Measurements from ENCODE around the gene ACTL6A.
"Not testable (repeated sequence)": the region's sequence is repeated elsewhere in the genome, so short reads cannot be mapped to it uniquely, and the experiment has no call there.

Gene ACTL6A

GRCh38 chr3:179562591-179563270, at the start of gene ACTL6A:
TSS of gene ACTL6A (plus strand) at chr3:179562926. CDS start at chr3:179563093, 167 bp downstream.
- peak; percentile 99 for DNase-seq (ENCODE audit: low read depth in 2 of 2)

DNA sequence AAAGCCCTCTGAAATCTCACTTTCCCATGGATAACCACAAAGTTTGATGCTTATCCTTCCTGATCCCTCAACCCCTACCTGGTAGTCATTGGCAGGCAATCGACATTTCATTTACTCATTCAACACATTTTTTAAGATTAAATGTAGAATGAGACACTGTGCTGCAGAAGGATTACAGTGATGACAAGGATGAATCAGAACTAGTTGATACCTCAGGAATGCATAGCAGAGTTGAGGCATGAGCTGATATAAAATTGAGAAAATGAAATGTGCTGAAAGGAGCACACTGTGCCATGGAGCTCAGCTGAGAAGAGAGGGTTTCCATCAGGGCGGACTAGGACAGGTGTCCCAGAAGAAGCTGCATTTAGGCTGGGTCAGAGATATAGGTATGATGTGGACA, 48.9 kb upstream of the ACTL6A start:
- peak in 1 of 2 experiments; percentile 11 for DNase-seq (ENCODE audit: low read depth in 2 of 2)

DNA sequence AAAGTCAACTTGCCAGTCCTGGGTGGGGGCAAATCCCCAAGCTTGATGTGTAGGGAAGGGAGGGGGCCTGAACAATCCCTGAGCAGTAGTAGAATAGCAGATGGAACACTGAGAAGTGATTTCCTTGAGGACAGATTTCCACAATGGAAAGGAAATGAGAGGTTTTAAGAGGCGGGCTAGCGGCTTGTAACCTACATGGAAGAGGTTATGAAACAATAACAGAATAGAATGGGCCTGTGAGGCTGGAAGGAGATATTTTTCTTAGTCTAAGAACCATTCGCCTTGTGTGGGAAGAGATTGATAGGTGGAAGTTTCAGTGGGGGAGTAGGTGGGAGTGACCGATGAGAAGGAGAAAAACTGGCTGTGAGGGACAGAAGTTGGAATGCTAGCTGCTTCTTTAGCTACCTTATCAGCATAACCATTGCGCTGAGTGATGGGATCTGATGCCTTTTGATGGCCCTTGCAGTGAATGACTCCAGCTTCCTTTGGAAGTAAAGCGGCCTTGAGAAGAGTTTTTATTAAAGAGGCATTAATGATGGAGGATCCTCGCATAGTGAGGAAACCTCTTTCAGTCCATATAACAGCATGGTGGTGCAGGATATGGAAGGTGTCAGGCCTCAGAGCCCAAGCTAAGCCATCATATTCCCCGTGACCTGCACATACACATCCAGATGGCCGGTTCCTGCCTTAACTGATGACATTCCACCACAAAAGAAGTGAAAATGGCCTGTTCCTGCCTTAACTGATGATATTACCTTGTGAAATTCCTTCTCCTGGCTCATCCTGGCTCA, 46.1 kb upstream of the ACTL6A start:
- not testable (repeated sequence) for DNase-seq (ENCODE audit: low read depth in 2 of 2)

- DNase-seq (ENCODE audit: low read depth in 2 of 2), result no peak
These were observed 36.2 kb upstream of the ACTL6A start for GRCh38 chr3:179526482-179526881.

DNA sequence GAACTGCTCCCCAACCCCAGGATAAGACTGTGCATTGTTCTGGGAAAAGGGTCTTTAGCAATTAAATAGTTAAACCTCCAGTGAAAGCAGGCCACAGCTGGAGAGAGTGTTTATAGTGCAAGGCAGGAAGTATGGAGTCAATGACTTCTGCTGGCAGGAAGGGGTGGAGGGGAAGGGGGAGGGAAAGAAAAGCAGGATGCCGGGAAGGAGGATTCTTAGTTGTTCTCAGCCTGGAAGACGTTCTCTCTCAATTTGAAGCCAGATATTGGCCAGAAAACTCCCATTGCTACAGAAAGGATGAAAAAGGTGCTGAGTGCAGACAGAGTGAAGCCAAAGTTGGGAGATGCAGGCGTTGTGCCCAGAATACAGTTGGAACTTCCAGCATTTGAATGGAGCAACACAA, 35.7 kb upstream of the ACTL6A start:
- peak; percentile 36 to 42 for DNase-seq (ENCODE audit: low read depth in 2 of 2)

DNA sequence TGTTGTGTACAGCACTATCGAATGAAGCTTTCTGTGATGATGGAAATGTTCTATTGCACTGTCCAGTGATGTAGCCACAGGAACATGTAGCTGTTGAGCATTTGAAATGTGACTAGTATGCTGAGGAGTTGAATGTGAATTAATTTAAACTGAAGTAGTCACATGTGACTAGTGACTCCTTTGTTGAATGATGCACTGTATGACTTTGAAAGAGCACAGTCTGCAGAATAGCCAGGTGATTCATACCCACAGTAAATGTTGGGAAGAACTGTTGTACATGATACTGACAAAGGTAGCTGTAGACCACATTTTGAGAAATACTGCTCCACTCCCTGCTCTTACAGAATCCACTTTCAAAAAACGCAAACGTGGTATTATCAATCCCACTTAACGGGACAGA, 34.0 kb upstream of the ACTL6A start:
- no peak for DNase-seq (ENCODE audit: low read depth in 2 of 2)

- no peak for DNase-seq (ENCODE audit: low read depth in 2 of 2)
These were observed 31.1 kb upstream of the ACTL6A start for GRCh38 chr3:179531576-179531975.

DNA sequence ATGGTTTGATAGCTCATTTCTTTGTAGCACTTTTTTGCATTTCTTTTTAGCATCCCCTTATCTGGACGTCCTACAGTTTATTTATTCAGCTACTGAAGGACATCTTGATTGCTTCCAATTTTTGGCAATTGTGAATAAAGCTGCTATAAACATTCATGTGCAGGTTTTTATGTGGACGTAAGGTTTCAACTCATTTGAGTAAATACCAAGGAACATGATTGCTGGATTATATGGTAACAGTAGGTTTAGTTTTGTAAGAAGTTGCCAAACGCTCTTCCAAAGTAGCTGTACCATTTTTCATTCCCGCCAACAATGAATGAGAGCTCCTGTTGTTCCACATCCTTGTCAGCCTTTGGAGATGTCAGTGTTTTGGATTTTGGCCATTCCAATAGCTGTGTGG, 29.5 kb upstream of the ACTL6A start:
- no peak for DNase-seq (ENCODE audit: low read depth in 2 of 2)

- no peak for DNase-seq (ENCODE audit: low read depth in 2 of 2)
These were observed 26.5 kb upstream of the ACTL6A start for GRCh38 chr3:179536256-179536655.

- DNase-seq (ENCODE audit: low read depth in 2 of 2), result no peak
These were observed 21.6 kb upstream of the ACTL6A start for GRCh38 chr3:179541094-179541493.

GRCh38 chr3:179541596-179541995, 21.1 kb upstream of the ACTL6A start:
- no peak for DNase-seq (ENCODE audit: low read depth in 2 of 2)

DNA sequence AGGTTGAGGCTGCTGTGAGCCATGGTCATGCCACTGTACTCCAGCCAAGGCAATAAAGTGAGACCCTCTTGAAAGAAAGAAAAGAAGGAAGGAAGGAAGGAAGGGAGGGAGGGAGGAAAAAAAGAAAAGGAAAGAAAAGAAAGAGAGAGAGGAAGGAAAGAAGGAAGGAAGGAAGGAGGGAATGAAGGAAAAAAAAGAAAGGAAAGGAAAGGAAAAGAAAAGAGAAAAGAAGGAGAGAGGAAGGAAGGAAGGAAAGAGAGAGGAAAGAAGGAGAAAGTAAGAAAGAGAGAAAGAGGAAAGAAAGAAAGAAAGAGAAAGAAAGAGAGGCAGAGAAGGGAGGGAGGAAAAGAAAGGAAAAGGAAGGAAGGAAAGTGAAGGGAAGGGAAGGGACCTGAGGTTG, 20.4 kb upstream of the ACTL6A start:
- no peak for DNase-seq (ENCODE audit: low read depth in 2 of 2)

GRCh38 chr3:179544981-179545645, 17.6 kb upstream of the ACTL6A start:
- DNase-seq (ENCODE audit: low read depth in 2 of 2), result peak; percentile 66 to 74

DNA sequence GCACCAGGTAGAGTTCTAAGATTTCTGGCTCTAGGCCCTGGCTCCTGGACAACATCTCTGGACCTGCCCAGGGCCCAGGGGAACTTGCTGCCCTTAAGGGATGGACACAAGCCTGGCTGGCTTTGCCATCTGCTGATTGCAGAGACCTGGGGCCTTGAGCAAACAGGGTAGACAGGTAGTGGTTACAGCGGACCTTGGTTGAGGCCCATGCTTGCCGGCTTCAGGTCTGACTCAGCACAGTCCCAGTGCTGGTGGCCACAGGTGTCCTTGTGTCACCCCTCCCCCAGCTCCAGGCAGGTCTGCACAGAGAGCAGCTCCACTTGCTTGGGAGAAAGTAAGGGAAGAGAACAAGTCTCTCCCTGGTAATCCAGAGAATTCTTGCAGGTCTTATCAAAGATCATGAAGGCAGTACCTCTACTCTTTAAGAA, 15.9 kb upstream of the ACTL6A start:
- DNase-seq (ENCODE audit: low read depth in 2 of 2), result no peak

GRCh38 chr3:179551349-179552105, 11.2 kb upstream of the ACTL6A start:
- no peak for DNase-seq (ENCODE audit: low read depth in 2 of 2)

GRCh38 chr3:179558742-179559364, 3.9 kb upstream of the ACTL6A start:
- DNase-seq (ENCODE audit: low read depth in 2 of 2), result peak; percentile 47 to 49

- no peak for DNase-seq (ENCODE audit: low read depth in 2 of 2)
These were observed 1.9 kb upstream of the ACTL6A start for GRCh38 chr3:179560791-179561190.

GRCh38 chr3:179563271-179563783, 601 bp downstream of the ACTL6A start:
- DNase-seq (ENCODE audit: low read depth in 2 of 2), result peak; percentile 8 to 10

- DNase-seq (ENCODE audit: low read depth in 2 of 2), result no peak
These were observed 2.8 kb downstream of the ACTL6A start for GRCh38 chr3:179565496-179565895.

- DNase-seq (ENCODE audit: low read depth in 2 of 2), result no peak
These were observed 18.3 kb downstream of the ACTL6A start for GRCh38 chr3:179580992-179581391.

DNA sequence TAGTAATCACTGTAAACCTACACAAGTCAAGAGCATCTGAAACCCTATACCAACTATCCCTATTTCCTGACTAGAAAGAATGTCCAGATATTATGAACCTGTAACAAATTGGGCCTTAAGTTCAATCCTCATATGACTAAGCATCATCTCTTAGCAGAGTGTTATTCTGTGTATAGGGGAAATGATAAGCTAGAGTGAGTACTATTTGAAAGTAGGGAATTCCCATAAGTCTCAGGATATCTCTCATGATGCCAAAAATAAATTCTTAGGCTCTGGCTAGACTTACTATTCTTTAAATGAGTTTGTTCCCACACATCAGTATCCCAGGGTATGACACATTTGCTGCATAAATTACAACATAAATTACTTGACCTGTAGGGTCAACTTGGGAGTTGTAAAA, 26.4 kb downstream of the ACTL6A start:
- no peak for DNase-seq (ENCODE audit: low read depth in 2 of 2)
